Transverse colon (tissue), 3 donors: ENCODE measurements around the gene GLYATL1.

Experiments used
- EP300 ChIP-seq: sonication (generic); formaldehyde crosslinking; IDR thresholded peaks from one replicate; pipeline ENCODE4 v1.6.1; 2017; ENCODE audit warnings: antibody characterized with exemption, low read depth
- POLR2A ChIP-seq: fragments of 450-650 bp; IDR thresholded peaks from one replicate; pipeline ENCODE4 v1.6.1; 2016; ENCODE audit warnings: antibody characterized with exemption, mild to moderate bottlenecking, moderate library complexity
- POLR2AphosphoS5 ChIP-seq, 3 donors: sonication (generic); formaldehyde crosslinking; IDR thresholded peaks; one replicate each; pipeline ENCODE4 v1.6.1; 2016; ENCODE audit warnings: antibody characterized with exemption in 3 of 3

DNA sequence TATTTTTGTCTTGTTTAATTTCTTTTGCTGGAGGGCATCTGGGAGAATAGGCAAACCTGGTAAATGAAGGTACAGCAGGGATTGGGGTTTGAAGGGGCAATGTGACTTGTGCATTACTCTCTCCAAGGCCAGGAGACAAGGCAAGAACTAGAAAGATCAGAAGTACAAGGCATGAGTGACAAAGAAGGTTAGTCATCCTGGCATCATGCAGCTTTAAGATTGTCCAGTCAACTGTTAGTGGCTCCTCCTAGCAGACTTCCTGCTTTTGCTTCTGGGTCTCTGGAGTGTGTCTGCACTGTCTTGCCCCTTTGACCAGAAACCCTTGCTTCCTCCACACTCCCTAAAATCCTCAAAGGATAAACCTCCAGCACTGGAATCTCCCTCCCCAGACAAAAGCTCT lies 27.2 kb upstream of the GLYATL1 start:
- no peak for TF ChIP-seq POLR2AphosphoS5 (IDR thresholded peaks at IDR 0.05)
- no peak for TF ChIP-seq EP300
- TF ChIP-seq POLR2A = no peak
